ENCODE data around the gene CLRN1. TPM values are rescaled to one million over a fixed set of nuclear protein-coding genes. Genes with fewer than 3 reads are reported as not detected.

The CLRN1 gene
- total RNA-seq, 2 donors from 2014 or later, result not detected

DNA sequence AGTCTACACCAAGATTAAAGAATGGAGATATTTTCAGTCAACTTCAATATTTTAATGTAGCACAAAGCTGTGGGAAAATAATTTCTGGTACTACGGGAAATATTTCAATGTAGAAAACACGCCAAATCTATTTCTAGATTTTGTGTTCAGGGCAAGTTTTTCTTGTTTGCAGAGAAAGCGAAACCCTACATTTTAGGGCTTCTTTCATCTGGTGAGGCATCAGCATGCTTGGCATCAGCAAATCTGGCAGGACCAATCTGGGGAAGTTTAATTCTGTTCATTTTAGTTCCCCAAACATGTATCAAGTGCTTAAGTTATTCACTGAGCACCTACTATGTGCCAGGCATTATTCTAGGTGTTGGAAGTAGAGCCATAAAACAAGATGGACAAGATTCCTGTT lies 30.3 kb downstream of the CLRN1 start:
- TF ChIP-seq, protein P1, sequence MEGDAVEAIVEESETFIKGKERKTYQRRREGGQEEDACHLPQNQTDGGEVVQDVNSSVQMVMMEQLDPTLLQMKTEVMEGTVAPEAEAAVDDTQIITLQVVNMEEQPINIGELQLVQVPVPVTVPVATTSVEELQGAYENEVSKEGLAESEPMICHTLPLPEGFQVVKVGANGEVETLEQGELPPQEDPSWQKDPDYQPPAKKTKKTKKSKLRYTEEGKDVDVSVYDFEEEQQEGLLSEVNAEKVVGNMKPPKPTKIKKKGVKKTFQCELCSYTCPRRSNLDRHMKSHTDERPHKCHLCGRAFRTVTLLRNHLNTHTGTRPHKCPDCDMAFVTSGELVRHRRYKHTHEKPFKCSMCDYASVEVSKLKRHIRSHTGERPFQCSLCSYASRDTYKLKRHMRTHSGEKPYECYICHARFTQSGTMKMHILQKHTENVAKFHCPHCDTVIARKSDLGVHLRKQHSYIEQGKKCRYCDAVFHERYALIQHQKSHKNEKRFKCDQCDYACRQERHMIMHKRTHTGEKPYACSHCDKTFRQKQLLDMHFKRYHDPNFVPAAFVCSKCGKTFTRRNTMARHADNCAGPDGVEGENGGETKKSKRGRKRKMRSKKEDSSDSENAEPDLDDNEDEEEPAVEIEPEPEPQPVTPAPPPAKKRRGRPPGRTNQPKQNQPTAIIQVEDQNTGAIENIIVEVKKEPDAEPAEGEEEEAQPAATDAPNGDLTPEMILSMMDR (IDR thresholded peaks at IDR 0.05), result no peak
- no peak for DNase-seq
- Histone ChIP-seq H3K36me3 (no peaks in the 10 kb centered on the region), H3K9me3 (no peaks in the 10 kb centered on the region), H3K27me3 (peaks cover 5% of the 10 kb centered on the region), H3K4me1 (no peaks in the 10 kb centered on the region), H3K9ac (ENCODE audit: low read depth in 2 of 2, low read length in 2 of 2) (no peak overlapping the region), H3K4me3 (no peak overlapping the region), H3K27ac (no peak overlapping the region)
- intact Hi-C loops (cut with DNase I), result no loop called here

DNA sequence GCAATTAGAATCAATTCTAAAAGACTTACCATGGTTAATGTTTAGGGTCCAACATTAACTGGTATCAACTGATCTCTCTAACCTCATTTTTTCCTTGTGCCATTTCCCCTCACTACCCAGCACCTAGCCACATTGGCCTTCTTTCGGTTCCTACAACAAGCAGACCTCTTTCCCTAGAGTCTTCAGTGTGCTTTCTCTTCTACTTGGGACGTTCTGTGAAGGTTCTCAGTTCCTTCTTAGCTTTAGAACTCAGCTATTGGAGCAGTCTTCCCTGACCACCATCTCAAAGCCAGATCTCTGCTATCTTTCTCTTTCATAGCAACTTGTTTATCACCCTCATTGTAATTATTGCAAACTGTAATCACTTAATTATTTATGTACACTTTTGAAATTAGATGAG lies 35.8 kb downstream of the CLRN1 start:
- Histone ChIP-seq H3K9me3 (no peaks in the 10 kb centered on the region), H3K27ac (no peak overlapping the region), H3K9ac (ENCODE audit: low read depth in 2 of 2, low read length in 2 of 2) (no peak overlapping the region), H3K4me1 (no peaks in the 10 kb centered on the region), H3K27me3 (no peaks in the 10 kb centered on the region), H3K36me3 (no peaks in the 10 kb centered on the region), H3K4me3 (no peak overlapping the region)
- TF ChIP-seq, protein P1 (IDR thresholded peaks at IDR 0.05), result no peak
- DNase-seq, result no peak
- intact Hi-C loops (cut with DNase I), result no loop called here

DNA sequence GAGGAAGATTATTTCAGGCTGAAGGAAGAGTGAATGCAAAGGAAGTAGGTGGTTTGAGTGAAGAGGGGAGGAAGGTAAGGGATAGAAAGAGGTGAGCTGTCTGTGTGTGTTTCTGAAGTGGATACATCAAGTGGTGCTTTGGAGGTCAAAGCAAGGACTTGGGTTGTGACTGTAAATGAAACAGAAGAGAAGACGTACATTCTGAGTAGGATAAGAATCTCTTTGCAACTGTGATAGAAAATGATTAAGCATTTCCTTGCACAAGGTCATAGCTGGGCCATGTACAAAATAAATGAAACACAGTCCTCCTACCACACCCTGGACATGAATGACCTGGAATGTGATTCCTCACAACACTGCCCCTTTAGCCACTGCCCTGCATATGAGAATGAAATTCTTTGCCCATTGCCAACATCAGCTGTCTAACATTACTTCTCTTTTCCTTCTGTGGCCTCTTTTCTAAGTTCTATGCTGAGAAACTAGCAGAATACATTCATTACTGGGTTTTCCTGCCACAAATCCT lies 39.0 kb downstream of the CLRN1 start:
- H3K27me3 ChIP-seq, result no peaks in the 10 kb centered on the region
- no peak overlapping the region for H3K9ac ChIP-seq (ENCODE audit: low read depth in 2 of 2, low read length in 2 of 2)
- intact Hi-C loops (cut with DNase I), result no loop called here
- no peaks in the 10 kb centered on the region for H3K36me3 ChIP-seq
- no peaks in the 10 kb centered on the region for H3K9me3 ChIP-seq
- H3K27ac ChIP-seq, result no peak overlapping the region
- H3K4me1 ChIP-seq, result no peaks in the 10 kb centered on the region
- no peak for DNase-seq
- TF ChIP-seq, protein P1 (IDR thresholded peaks at IDR 0.05), result no peak
- H3K4me3 ChIP-seq, result no peak overlapping the region

DNA sequence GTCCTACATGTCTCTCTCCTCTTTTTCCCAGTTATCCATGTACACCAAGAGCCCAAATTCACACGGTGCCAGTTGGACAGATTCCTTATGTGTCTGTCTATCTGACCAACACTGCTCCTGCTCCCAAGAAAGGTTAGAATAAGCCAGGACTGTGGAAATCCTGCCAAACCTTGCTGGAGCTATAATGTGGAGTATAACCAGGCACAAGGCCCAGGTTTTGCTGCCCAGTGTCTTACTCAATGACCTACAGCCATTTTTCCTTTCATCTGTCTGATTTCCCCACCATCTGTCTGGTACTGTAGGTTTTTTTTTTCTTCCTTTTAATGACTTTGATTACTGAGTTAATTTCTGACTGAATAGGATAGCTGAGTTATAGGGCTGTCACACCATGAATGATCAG lies 40.8 kb downstream of the CLRN1 start:
- intact Hi-C loops (cut with DNase I), result no loop called here
- TF ChIP-seq, protein P1 (IDR thresholded peaks at IDR 0.05), result no peak
- Histone ChIP-seq H3K36me3 (no peaks in the 10 kb centered on the region), H3K9me3 (no peaks in the 10 kb centered on the region), H3K27ac (no peak overlapping the region), H3K9ac (ENCODE audit: low read depth in 2 of 2, low read length in 2 of 2) (no peak overlapping the region), H3K4me1 (no peaks in the 10 kb centered on the region), H3K27me3 (no peaks in the 10 kb centered on the region), H3K4me3 (no peak overlapping the region)
- DNase-seq, result no peak

DNA sequence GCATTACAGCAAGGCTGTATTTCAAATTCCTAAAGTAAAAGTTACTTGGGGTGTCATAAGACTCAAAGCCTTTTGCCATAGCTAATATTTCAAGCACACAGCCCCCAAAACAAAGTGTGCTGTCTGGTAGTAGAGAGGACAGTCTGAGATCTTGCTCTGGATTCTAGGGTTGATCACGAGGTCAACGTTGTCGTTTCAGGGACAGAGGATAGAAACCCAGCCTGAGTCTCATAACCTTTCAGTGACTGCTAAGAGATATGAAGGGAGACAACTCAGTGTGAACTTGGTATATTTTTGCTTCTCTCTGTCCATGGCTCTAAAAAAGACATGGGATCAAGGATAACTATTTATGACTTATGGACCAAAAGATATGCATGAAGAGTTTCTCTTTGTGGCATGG lies 41.7 kb downstream of the CLRN1 start:
- DNase-seq, result no peak
- no peaks in the 10 kb centered on the region for H3K36me3 ChIP-seq
- H3K27me3 ChIP-seq, result no peaks in the 10 kb centered on the region
- no peak overlapping the region for H3K27ac ChIP-seq
- TF ChIP-seq, protein P1 (IDR thresholded peaks at IDR 0.05), result no peak
- no peaks in the 10 kb centered on the region for H3K4me1 ChIP-seq
- no peak overlapping the region for H3K4me3 ChIP-seq
- H3K9ac ChIP-seq (ENCODE audit: low read depth in 2 of 2, low read length in 2 of 2), result no peak overlapping the region
- H3K9me3 ChIP-seq, result no peaks in the 10 kb centered on the region
- intact Hi-C loops (cut with DNase I), result no loop called here
